NCI-H2171 treated with DMSO at 0.1 percent for 48 hours (cell line): ENCODE results near the gene ZFP36L1.

Experiments
- DNase-seq: peaks from one replicate; lab custom pipeline; 2025; lab: John Stamatoyannopoulos, UW

The ZFP36L1 gene, protein sequence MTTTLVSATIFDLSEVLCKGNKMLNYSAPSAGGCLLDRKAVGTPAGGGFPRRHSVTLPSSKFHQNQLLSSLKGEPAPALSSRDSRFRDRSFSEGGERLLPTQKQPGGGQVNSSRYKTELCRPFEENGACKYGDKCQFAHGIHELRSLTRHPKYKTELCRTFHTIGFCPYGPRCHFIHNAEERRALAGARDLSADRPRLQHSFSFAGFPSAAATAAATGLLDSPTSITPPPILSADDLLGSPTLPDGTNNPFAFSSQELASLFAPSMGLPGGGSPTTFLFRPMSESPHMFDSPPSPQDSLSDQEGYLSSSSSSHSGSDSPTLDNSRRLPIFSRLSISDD

DNA sequence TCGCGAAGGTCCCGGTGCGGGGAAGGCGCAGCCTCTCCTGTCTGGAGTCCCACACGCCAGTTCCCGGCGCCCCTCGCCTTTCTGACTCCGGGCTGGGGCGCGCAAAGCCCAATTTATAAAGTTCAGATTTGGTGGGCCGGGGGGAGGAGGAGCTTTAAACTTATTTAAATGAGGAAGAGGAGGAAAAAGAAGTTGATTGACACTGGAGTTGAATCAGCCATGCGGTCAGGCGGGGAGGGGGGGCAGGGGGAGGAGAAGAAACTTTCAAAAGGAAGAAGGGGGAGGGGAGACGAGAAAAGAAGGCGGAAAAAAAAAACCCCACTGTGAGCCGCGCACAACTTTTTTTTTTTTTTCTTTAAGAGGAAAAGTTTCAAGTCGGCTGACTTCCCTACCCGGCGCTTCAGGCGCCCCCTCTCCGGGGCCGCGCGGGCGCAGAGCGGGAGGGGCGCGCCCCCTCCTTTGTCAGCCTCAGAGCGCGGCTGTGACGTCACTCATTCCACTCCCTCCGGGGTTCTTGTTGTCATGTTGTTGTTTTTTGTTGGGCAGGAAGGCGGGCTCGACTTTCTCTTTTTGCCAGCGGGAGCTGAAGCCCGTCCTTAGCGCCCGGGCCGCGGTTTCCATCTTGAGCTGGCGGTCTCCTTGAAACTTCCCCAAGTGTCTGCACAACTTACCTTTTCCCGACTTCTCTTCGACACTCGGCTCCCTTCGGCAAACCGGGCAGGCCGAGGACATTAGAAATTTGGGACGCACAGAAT is at the start of gene ZFP36L1:
TSS of gene ZFP36L1 (minus strand) at position 89 of the 755 bp plus-strand sequence. CDS start 129 bp downstream, outside the sequence.
- DNase-seq = peak; percentile 40

DNA sequence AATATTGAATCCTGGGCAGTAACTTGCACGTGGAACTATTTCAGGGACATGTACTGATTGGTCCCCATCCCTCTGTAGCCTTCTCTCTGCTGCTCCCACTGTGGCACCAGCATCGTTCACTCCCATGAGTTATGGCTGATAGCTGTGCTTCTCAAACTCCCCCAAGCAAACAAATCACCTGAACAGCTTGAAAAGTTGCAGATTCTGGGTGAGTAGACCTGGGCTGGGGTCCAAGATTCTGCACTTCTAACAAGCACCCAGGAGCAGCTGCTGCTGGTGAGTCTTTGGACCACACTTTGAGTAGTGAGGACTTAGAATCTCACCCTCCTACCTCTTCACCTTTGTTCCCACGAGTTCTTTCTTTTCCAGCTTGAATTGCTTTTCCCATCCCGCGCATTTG is 49.4 kb upstream of the ZFP36L1 start:
- DNase-seq = peak; percentile 59

GRCh38 chr14:68841016-68841809 is 48.3 kb upstream of the ZFP36L1 start:
- no peak for DNase-seq

DNA sequence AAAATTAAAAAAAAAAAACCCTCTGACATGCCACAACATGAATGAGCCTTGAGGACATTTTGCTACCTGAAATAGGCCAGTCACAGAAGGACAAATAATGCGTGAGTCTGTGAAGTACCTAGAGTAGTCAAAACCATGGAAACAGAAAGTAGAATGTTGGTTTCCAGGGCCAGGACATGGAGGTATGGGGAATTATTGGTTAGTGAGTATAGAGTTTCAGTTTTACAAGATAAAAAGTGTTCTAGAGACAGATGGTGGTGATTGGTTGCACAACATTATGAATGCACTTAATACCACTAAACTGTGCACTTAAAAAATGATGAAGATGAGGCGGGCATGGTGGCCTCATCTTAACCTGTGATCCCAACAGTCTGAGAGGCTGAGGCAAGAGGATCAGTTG is 47.6 kb upstream of the ZFP36L1 start:
- DNase-seq = peak; percentile 76

DNA sequence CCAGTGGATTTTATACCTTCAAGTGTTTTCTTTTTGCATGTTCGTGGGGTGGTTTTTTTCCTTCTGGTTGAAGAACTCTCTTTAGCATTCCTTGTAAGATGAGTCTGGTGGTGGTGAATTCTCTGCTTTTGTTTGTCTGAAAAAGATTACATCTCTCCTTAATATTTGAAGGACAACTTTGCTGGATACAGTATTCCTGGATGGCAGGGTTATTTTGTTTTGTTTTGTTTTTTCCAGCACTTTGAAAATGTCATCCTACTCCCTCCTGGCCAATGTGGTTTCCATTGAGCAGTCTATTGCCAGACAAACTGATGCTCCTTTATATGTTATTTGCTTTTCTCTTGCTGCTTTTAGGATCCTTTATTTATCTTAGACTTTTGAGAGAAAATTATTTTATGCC is 43.2 kb upstream of the ZFP36L1 start:
- DNase-seq = no peak

DNA sequence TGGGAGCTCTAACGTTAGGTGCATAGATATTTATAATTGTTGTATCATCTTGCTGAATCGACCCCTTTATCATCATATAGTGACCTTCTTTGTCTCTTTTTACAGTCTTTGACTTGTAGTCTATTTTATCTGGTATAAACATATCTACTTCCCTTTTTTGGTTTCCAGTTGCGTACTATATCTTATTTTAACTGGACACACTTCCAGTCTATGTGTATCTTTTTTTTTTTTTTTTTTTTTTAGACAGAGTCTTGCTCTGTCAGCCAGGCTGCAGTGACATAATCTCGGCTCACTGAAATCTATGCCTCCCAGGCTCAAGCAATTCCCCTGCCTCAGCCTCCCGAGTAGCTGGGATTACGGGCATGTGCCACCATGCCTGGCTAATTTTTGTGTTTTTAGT is 41.9 kb upstream of the ZFP36L1 start:
- DNase-seq = no peak

- DNase-seq = no peak
Observed at GRCh38 chr14:68828698-68829097, 35.8 kb upstream of the ZFP36L1 start.

- DNase-seq = no peak
Observed at GRCh38 chr14:68825729-68826128, 32.9 kb upstream of the ZFP36L1 start.

- no peak for DNase-seq
Observed at GRCh38 chr14:68824517-68825347, 31.9 kb upstream of the ZFP36L1 start.

DNA sequence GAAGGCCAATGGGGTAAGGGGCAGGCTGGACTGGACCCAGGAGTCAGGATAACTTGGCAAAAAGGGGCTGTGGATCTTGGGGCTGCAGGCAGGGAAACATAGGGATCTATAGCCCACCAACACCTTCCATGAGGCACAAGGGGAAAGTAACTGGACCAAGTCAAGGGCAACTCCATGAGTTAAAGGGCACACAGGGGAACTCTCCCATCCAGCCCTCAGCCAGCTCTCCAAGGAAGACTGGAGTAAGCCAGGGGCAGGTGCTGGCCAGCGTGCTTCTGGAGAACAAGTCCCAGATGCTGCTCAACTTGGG is 31.3 kb upstream of the ZFP36L1 start:
- DNase-seq = no peak

- no peak for DNase-seq
Observed at GRCh38 chr14:68823434-68824206, 30.8 kb upstream of the ZFP36L1 start.

DNA sequence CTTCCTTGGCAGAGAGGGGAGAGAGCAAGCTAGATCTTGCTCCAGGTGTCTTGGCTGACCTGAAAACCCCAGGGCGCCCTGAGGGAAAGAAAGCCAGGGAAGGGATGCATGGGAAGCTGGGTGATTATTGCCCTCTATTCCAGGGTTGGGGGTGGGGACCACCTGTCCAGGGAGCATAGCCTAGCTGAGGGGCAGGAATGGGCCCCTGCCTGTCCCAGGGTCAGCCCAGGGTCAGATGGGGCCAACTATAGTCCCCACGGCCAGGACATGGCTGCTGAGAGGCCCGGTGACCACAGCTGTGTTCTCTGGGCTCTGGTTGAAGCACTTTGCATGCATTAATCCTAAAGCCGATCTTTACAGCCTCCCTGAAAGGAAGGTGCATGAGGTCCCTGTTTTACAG is 30.1 kb upstream of the ZFP36L1 start:
- DNase-seq = no peak

DNA sequence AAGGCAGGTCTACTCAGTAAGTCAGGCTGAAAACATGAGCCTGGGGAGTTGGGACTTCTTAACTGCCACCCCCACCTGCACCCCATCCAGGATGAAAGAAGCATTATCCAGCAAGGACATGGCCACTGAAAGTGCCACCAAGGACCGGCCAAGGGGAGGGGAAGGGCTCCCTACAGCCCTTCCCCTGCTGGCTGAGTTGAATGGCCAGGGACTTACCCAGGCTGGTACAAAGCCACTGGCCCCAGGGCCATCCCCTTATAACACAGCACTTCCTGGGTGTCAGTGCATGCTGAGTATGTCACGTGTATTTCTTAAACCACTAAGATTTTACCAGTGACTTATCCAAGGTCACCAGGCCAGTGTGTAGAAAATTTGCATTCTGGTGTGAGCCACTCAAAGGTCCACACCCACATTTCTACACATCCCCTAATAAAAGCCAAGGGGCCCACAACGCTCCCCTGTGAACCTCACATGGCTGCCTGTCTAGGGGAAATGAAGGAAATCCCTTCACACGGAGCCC is 29.3 kb upstream of the ZFP36L1 start:
- no peak for DNase-seq

- no peak for DNase-seq
Observed at GRCh38 chr14:68820999-68821683, 28.3 kb upstream of the ZFP36L1 start.

DNA sequence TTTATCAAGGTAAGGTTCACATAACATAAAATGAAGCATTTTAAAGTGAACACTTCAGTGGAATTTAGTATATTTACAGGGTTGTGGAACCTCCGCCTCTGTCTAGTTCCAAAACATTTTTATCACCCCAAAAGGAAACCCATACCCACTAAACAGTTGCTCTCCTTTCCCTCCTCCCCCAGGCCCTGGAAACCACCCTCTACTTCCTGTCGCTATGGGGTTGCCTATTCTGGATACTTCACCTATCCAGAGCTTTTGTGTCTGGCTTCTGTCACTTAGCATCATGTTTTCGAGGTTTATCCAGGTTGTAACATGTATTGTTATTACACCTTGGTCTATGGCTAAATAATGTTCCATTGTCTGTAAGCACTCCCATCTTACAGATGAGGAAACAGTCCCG is 27.7 kb upstream of the ZFP36L1 start:
- DNase-seq = no peak

DNA sequence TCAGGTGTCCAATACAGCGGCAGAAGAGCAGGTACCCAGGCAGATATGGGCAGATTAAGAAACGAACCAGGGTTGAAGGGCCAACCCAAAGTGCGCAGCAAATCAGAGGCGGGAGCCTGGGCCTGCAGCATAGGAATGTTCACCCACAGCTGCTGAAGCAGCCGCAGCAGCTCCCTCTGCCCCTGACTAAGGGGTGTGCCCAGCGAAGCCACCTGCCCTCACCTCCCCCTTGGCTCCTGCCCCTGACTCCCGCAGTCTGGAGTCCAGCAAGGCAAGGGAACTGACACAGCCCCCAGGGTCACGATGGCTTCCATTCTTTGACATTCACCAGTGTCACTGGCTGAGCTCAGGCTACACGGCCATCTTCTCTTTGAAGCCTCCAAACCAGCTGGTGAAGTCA is 27.3 kb upstream of the ZFP36L1 start:
- no peak for DNase-seq

GRCh38 chr14:68819260-68819691 is 26.4 kb upstream of the ZFP36L1 start:
- DNase-seq = no peak

DNA sequence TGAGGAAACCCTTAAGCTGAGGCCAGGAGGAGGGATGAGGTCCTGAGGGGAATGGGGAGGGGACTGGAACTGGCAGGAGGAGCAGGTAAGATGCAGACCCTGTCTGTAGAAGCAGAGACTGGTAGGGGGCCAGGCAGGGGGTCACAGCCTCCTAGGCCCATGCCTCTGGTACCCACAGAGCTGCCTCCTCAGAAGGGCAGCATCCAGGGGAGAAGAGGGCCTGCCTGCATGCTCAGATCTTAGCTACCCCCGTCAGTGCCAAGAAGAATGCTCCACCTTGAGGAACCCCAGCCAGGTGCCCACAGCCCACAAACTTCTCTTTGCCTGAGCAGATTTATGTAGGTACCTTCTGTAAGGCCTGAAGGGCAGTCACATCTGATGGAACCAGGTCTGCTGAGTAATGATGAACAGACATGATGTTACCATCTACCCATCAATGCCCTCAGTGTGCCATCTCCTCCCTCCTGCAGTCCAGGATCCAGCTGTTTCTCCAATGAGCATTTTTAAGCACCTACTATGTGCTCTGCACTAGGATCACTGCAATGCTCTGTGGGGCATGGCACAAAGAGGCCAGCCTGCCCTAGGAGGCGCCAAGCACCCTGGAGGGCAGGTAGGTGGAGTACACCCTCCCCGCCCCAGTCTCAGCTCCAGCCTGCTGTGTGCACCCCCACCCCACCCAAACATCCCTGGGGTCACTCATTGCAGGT is 24.8 kb upstream of the ZFP36L1 start:
- DNase-seq = no peak

- no peak for DNase-seq
Observed at GRCh38 chr14:68816943-68817430, 24.1 kb upstream of the ZFP36L1 start.
